Suprapubic skin (tissue), 4 donors: ENCODE measurements around the gene LARGE1. TPM values are rescaled to one million over a fixed set of nuclear protein-coding genes. Genes with fewer than 3 reads are reported as not detected.

Experiments
- DNase-seq, 2 donors: peaks; one replicate each; pipeline ENCODE4 v3.0.0-alpha.2; 2019; ENCODE audit warnings: low spot score in 2 of 2
- H3K27ac ChIP-seq: fragments of 200-600 bp; sonication (generic); one replicate; pipeline ENCODE4 v1.5.1; 2019
- H3K27me3 ChIP-seq: fragments of 200-600 bp; sonication (generic); one replicate; pipeline ENCODE4 v1.5.1; 2019
- H3K36me3 ChIP-seq: fragments of 200-600 bp; sonication (generic); one replicate; pipeline ENCODE4 v1.5.1; 2019
- H3K4me1 ChIP-seq: fragments of 200-600 bp; sonication (generic); one replicate; pipeline ENCODE4 v1.5.1; 2019
- H3K4me3 ChIP-seq: fragments of 200-600 bp; sonication (generic); one replicate; pipeline ENCODE4 v1.5.1; 2019; ENCODE audit warnings: mild to moderate bottlenecking
- H3K9me3 ChIP-seq: fragments of 200-600 bp; sonication (generic); one replicate; pipeline ENCODE4 v1.5.1; 2019
- CTCF ChIP-seq, 2 donors: fragments of 200-600 bp in 1 of 2; fragments of 450-650 bp in 1 of 2; sonication (generic) in 1 of 2; IDR thresholded peaks; one replicate each; pipeline ENCODE4 v1.5.1; 2016 to 2019; ENCODE audit warnings: antibody characterized with exemption in 2 of 2, mild to moderate bottlenecking in 1 of 2, moderate library complexity in 1 of 2
- EP300 ChIP-seq: sonication (generic); formaldehyde crosslinking; IDR thresholded peaks from one replicate; pipeline ENCODE4 v1.6.1; 2017; ENCODE audit warnings: antibody characterized with exemption
- POLR2A ChIP-seq, 2 donors: fragments of 450-650 bp; IDR thresholded peaks; one replicate each; pipeline ENCODE4 v1.6.1; 2017; ENCODE audit warnings: antibody characterized with exemption in 2 of 2, mild to moderate bottlenecking in 2 of 2, moderate library complexity in 2 of 2
- POLR2AphosphoS5 ChIP-seq, 3 donors: sonication (generic); formaldehyde crosslinking; IDR thresholded peaks; one replicate each; pipeline ENCODE4 v1.6.1; 2017; ENCODE audit warnings: antibody characterized with exemption in 3 of 3
- WGBS: methylation state at CpG from one replicate; pipeline ENCODE4 v1.1.5; 2018; 5-methylcytosine and 5-hydroxymethylcytosine counted together
- total RNA-seq, 4 donors: library from RNA; depleted of rRNA; stranded (reverse); fragments of >200 nt; gene quantifications; one replicate each; pipeline ENCODE4 v1.1.0, GENCODE V29; 2016

LARGE1 gene
- total RNA-seq, 4 donors from 2014 or later: 12.1 to 41.6 (median 21.1) TPM

- Histone ChIP-seq H3K27ac (no peak overlapping the region), H3K27me3 (no peaks in the 10 kb centered on the region), H3K4me1 (no peaks in the 10 kb centered on the region), H3K4me3 (no peak overlapping the region), H3K9me3 (no peaks in the 10 kb centered on the region), H3K36me3 (peaks cover 3% of the 10 kb centered on the region)
- no peak for TF ChIP-seq POLR2A (IDR thresholded peaks at IDR 0.05)
- no peak for TF ChIP-seq EP300
- TF ChIP-seq POLR2AphosphoS5 (IDR thresholded peaks at IDR 0.05): no peak
- TF ChIP-seq CTCF (IDR thresholded peaks at IDR 0.05): no peak
- no peak for DNase-seq
- 76% methylated on average over 3 of the region's 3 CpGs for WGBS
These were observed 179.3 kb downstream of the LARGE1 start for GRCh38 chr22:33741025-33741424.

- Histone ChIP-seq H3K36me3 (no peaks in the 10 kb centered on the region), H3K4me3 (no peak overlapping the region), H3K27ac (no peak overlapping the region), H3K27me3 (no peaks in the 10 kb centered on the region), H3K4me1 (no peaks in the 10 kb centered on the region), H3K9me3 (no peaks in the 10 kb centered on the region)
- no peak for DNase-seq
- no peak for TF ChIP-seq EP300
- no peak for TF ChIP-seq CTCF (IDR thresholded peaks at IDR 0.05)
- no peak for TF ChIP-seq POLR2AphosphoS5 (IDR thresholded peaks at IDR 0.05)
- WGBS: 84% methylated on average over 4 of the region's 4 CpGs
These were observed 180.8 kb downstream of the LARGE1 start for GRCh38 chr22:33739516-33739915.

- 81% methylated on average over 3 of the region's 3 CpGs for WGBS
- Histone ChIP-seq H3K4me3 (no peak overlapping the region), H3K36me3 (no peaks in the 10 kb centered on the region), H3K4me1 (no peaks in the 10 kb centered on the region), H3K27ac (no peak overlapping the region), H3K27me3 (no peaks in the 10 kb centered on the region), H3K9me3 (no peaks in the 10 kb centered on the region)
- no peak for DNase-seq
- TF ChIP-seq CTCF (IDR thresholded peaks at IDR 0.05) (no peak), EP300 (no peak), POLR2A (IDR thresholded peaks at IDR 0.05) (no peak), POLR2AphosphoS5 (IDR thresholded peaks at IDR 0.05) (no peak)
These were observed 182.6 kb downstream of the LARGE1 start for GRCh38 chr22:33737662-33738061.

GRCh38 chr22:33735978-33736377, 184.3 kb downstream of the LARGE1 start:
- Histone ChIP-seq H3K4me1 (no peaks in the 10 kb centered on the region), H3K27me3 (no peaks in the 10 kb centered on the region), H3K4me3 (no peak overlapping the region), H3K27ac (no peak overlapping the region), H3K36me3 (no peaks in the 10 kb centered on the region), H3K9me3 (no peaks in the 10 kb centered on the region)
- DNase-seq: no peak
- 96% methylated on average over 4 of the region's 4 CpGs for WGBS
- no peak for TF ChIP-seq EP300

- no peak for DNase-seq
- no peaks in the 10 kb centered on the region for H3K27me3 ChIP-seq
- no peaks in the 10 kb centered on the region for H3K9me3 ChIP-seq
- TF ChIP-seq POLR2A (IDR thresholded peaks at IDR 0.05) (no peak), POLR2AphosphoS5 (IDR thresholded peaks at IDR 0.05) (no peak), EP300 (no peak)
- peaks cover 9% of the 10 kb centered on the region for H3K4me1 ChIP-seq
- no peaks in the 10 kb centered on the region for H3K36me3 ChIP-seq
- no peak overlapping the region for H3K4me3 ChIP-seq
- 90% methylated on average over 2 of the region's 2 CpGs for WGBS
- no peak overlapping the region for H3K27ac ChIP-seq
These were observed 191.4 kb downstream of the LARGE1 start for GRCh38 chr22:33728847-33729246.

GRCh38 chr22:33726294-33726734, 194.0 kb downstream of the LARGE1 start:
- TF ChIP-seq POLR2A (IDR thresholded peaks at IDR 0.05) (no peak), POLR2AphosphoS5 (IDR thresholded peaks at IDR 0.05) (no peak), CTCF (IDR thresholded peaks at IDR 0.05) (no peak), EP300 (no peak)
- Histone ChIP-seq H3K4me1 (peaks cover 9% of the 10 kb centered on the region), H3K4me3 (no peak overlapping the region), H3K36me3 (no peaks in the 10 kb centered on the region), H3K9me3 (no peaks in the 10 kb centered on the region), H3K27me3 (no peaks in the 10 kb centered on the region), H3K27ac (no peak overlapping the region)
- 29% methylated on average over 3 of the region's 3 CpGs for WGBS
- no peak for DNase-seq
